AG09319 (cell line): ENCODE data around the gene ADCY2.

Source experiments
- DNase-seq: peaks from one replicate; pipeline ENCODE4 v3.0.0-alpha.2; 2010; ENCODE audit warnings: low read depth; ENCODE audit errors: extremely low read depth
- CTCF ChIP-seq: IDR thresholded peaks from 2 replicates; pipeline ENCODE4 v1.5.1; 2011; ENCODE audit warnings: low read depth, mild to moderate bottlenecking, inconsistent platforms, low read length, moderate library complexity

Gene ADCY2

GRCh38 chr5:7395947-7396712 lies at the start of gene ADCY2:
Gene ADCY2, plus strand, starts transcription at chr5:7396138. Its CDS starts 159 bp downstream, at chr5:7396297.
- no peak for TF ChIP-seq CTCF
- DNase-seq = no peak

GRCh38 chr5:7347377-7347776 lies 48.6 kb upstream of the ADCY2 start:
- no peak for DNase-seq
- no peak for TF ChIP-seq CTCF

- TF ChIP-seq CTCF = no peak
- DNase-seq = no peak
Observed at GRCh38 chr5:7348168-7348854, 47.6 kb upstream of the ADCY2 start.

GRCh38 chr5:7361593-7361992 lies 34.3 kb upstream of the ADCY2 start:
- DNase-seq = no peak
- TF ChIP-seq CTCF = no peak

- TF ChIP-seq CTCF = no peak
- no peak for DNase-seq
Observed at GRCh38 chr5:7363067-7363677, 32.8 kb upstream of the ADCY2 start.

GRCh38 chr5:7364226-7364875 lies 31.6 kb upstream of the ADCY2 start:
- DNase-seq = no peak
- TF ChIP-seq CTCF = no peak
